Cortex of kidney (tissue), 1 donor: ENCODE data around the gene SUMF1.

Experiments
- DNase-seq: peaks from one replicate; lab custom pipeline; 2025; lab: John Stamatoyannopoulos, UW

SUMF1 gene

GRCh38 chr3:4413467-4413866 is 53.6 kb downstream of the SUMF1 start:
- no peak for DNase-seq

GRCh38 chr3:4411833-4412232 is 55.2 kb downstream of the SUMF1 start:
- DNase-seq, result no peak

GRCh38 chr3:4411236-4411635 is 55.8 kb downstream of the SUMF1 start:
- DNase-seq, result no peak

- no peak for DNase-seq
Observed at GRCh38 chr3:4410606-4411005, 56.5 kb downstream of the SUMF1 start.

- DNase-seq, result no peak
Observed at GRCh38 chr3:4409971-4410573, 57.0 kb downstream of the SUMF1 start.

GRCh38 chr3:4409415-4409814 is 57.7 kb downstream of the SUMF1 start:
- no peak for DNase-seq

- no peak for DNase-seq
Observed at GRCh38 chr3:4408958-4409357, 58.1 kb downstream of the SUMF1 start.

- no peak for DNase-seq
Observed at GRCh38 chr3:4407941-4408340, 59.1 kb downstream of the SUMF1 start.

GRCh38 chr3:4406746-4407568 is 60.1 kb downstream of the SUMF1 start:
- no peak for DNase-seq

- no peak for DNase-seq
Observed at GRCh38 chr3:4404881-4405280, 62.2 kb downstream of the SUMF1 start.

GRCh38 chr3:4401441-4401840 is 65.6 kb downstream of the SUMF1 start:
- no peak for DNase-seq

GRCh38 chr3:4399476-4399875 is 67.6 kb downstream of the SUMF1 start:
- DNase-seq, result no peak

- no peak for DNase-seq
Observed at GRCh38 chr3:4398941-4399245, 68.2 kb downstream of the SUMF1 start.

GRCh38 chr3:4398120-4398940 is 68.7 kb downstream of the SUMF1 start:
- DNase-seq, result no peak

GRCh38 chr3:4397466-4397865 is 69.6 kb downstream of the SUMF1 start:
- no peak for DNase-seq

GRCh38 chr3:4396542-4396941 is 70.5 kb downstream of the SUMF1 start:
- no peak for DNase-seq

GRCh38 chr3:4396006-4396405 is 71.1 kb downstream of the SUMF1 start:
- no peak for DNase-seq

GRCh38 chr3:4395448-4395847 is 71.6 kb downstream of the SUMF1 start:
- DNase-seq, result no peak

GRCh38 chr3:4394567-4394966 is 72.5 kb downstream of the SUMF1 start:
- DNase-seq, result no peak

GRCh38 chr3:4394048-4394447 is 73.0 kb downstream of the SUMF1 start:
- no peak for DNase-seq

GRCh38 chr3:4392992-4393391 is 74.1 kb downstream of the SUMF1 start:
- DNase-seq, result no peak

GRCh38 chr3:4387210-4388204 is 79.6 kb downstream of the SUMF1 start:
- DNase-seq, result no peak
